Muscle of leg (tissue), 11 donors: ENCODE measurements around the gene TULP3. TPM values are rescaled to one million over a fixed set of nuclear protein-coding genes. Genes with fewer than 3 reads are reported as not detected.

Source experiments
- DNase-seq: peaks from one replicate; pipeline ENCODE4 v3.0.0; 2013
- H3K27ac ChIP-seq: one replicate; pipeline ENCODE4 v1.5.1; 2013; ENCODE audit warnings: mild to moderate bottlenecking, low read length, control low read depth
- H3K27me3 ChIP-seq: one replicate; pipeline ENCODE4 v1.6.1; 2013; ENCODE audit warnings: low read length; ENCODE audit not compliant: control insufficient read depth, insufficient read depth
- H3K36me3 ChIP-seq: one replicate; pipeline ENCODE4 v1.6.1; 2013; ENCODE audit warnings: low read length; ENCODE audit not compliant: control insufficient read depth, insufficient read depth
- H3K4me1 ChIP-seq: one replicate; pipeline ENCODE4 v1.6.1; 2013; ENCODE audit warnings: low read length; ENCODE audit not compliant: control insufficient read depth, insufficient read depth
- H3K4me3 ChIP-seq: one replicate; pipeline ENCODE4 v1.5.1; 2013; ENCODE audit warnings: low read length, control low read depth
- H3K9me3 ChIP-seq: replicated peaks from 2 replicates; pipeline ENCODE4 v1.6.1; 2013; ENCODE audit warnings: low read depth, low read length; ENCODE audit not compliant: control insufficient read depth
- WGBS: methylation state at CpG from one replicate; pipeline ENCODE4 v1.1.5; 2013; ENCODE audit warnings: missing lambda C conversion rate; ENCODE audit not compliant: insufficient coverage; 5-methylcytosine and 5-hydroxymethylcytosine counted together
- polyA plus RNA-seq, 8 donors: library from polyadenylated mRNA; unstranded; fragments of 120-200 nt; gene quantifications; one replicate each; pipeline versions ENCODE4 v1.2.1 to v1.2.3, GENCODE V29; 2013; ENCODE audit warnings: inconsistent platforms in 1 of 8, low replicate concordance in 1 of 8; ENCODE audit not compliant: insufficient read length in 8 of 8, insufficient read depth in 1 of 8
- total RNA-seq: library from RNA; stranded (reverse); fragments of 120-200 nt; gene quantifications from one replicate; pipeline ENCODE4 v1.2.4, GENCODE V29; 2013

The TULP3 gene
- total and polyA plus RNA-seq, 9 donors = 20.8 to 31.3 (median 28.1) TPM

- Histone ChIP-seq H3K4me3 (no peak overlapping the region), H3K27ac (peak overlapping the region; percentile 62), H3K27me3 (no peaks in the 10 kb centered on the region), H3K4me1 (peaks cover 20% of the 10 kb centered on the region), H3K36me3 (peaks cover 13% of the 10 kb centered on the region), H3K9me3 (no peaks in the 10 kb centered on the region)
- WGBS = 26% methylated on average over 21 of the region's 24 CpGs
- DNase-seq = peak; percentile 31
Measured at GRCh38 chr12:2944401-2945047, 53.8 kb downstream of the TULP3 start.

- H3K4me1 ChIP-seq = peaks cover 5% of the 10 kb centered on the region
- WGBS = 54% methylated on average over 2 of the region's 4 CpGs
- DNase-seq = no peak
- no peaks in the 10 kb centered on the region for H3K27me3 ChIP-seq
- no peaks in the 10 kb centered on the region for H3K36me3 ChIP-seq
- no peaks in the 10 kb centered on the region for H3K9me3 ChIP-seq
- no peak overlapping the region for H3K4me3 ChIP-seq
- no peak overlapping the region for H3K27ac ChIP-seq
Measured at GRCh38 chr12:2949411-2949810, 58.7 kb downstream of the TULP3 start.

- DNase-seq = no peak
- H3K9me3 ChIP-seq = no peaks in the 10 kb centered on the region
- H3K27ac ChIP-seq = no peak overlapping the region
- WGBS = 100% methylated on average over 1 of the region's 1 CpG
- H3K27me3 ChIP-seq = peaks cover 11% of the 10 kb centered on the region
- peaks cover 20% of the 10 kb centered on the region for H3K4me1 ChIP-seq
- no peaks in the 10 kb centered on the region for H3K36me3 ChIP-seq
- H3K4me3 ChIP-seq = no peak overlapping the region
Measured at GRCh38 chr12:2955888-2956287, 65.2 kb downstream of the TULP3 start.

GRCh38 chr12:2957816-2958431 lies 67.2 kb downstream of the TULP3 start:
- WGBS = 79% methylated on average over 7 of the region's 11 CpGs
- no peak for DNase-seq
- H3K36me3 ChIP-seq = no peaks in the 10 kb centered on the region
- peak overlapping the region; percentile 54 for H3K4me3 ChIP-seq
- peaks cover 11% of the 10 kb centered on the region for H3K27me3 ChIP-seq
- H3K9me3 ChIP-seq = no peaks in the 10 kb centered on the region
- H3K4me1 ChIP-seq = peaks cover 27% of the 10 kb centered on the region
- peak overlapping the region; percentile 82 for H3K27ac ChIP-seq

- DNase-seq = peak; percentile 52
- Histone ChIP-seq H3K27me3 (peaks cover 11% of the 10 kb centered on the region), H3K27ac (peak overlapping the region; percentile 82), H3K4me3 (peak overlapping the region; percentile 54), H3K9me3 (no peaks in the 10 kb centered on the region), H3K4me1 (peaks cover 34% of the 10 kb centered on the region), H3K36me3 (no peaks in the 10 kb centered on the region)
- 2% methylated on average over 45 of the region's 48 CpGs for WGBS
Measured at GRCh38 chr12:2958432-2959191, 67.9 kb downstream of the TULP3 start.

GRCh38 chr12:2959192-2959504 lies 68.5 kb downstream of the TULP3 start, which contains the start of gene TEAD4:
Gene TEAD4, plus strand, starts transcription at chr12:2959397.
- Histone ChIP-seq H3K4me1 (peaks cover 39% of the 10 kb centered on the region), H3K27ac (peak within 1 kb of the TSS; percentile 89), H3K9me3 (no peaks in the 10 kb centered on the region), H3K4me3 (peak within 1 kb of the TSS; percentile 70), H3K27me3 (peaks cover 11% of the 10 kb centered on the region), H3K36me3 (no peaks in the 10 kb centered on the region)
- DNase-seq = peak; percentile 77
- WGBS = 0% methylated on average over 23 of the region's 50 CpGs

- peak overlapping the region; percentile 89 for H3K27ac ChIP-seq
- 1% methylated on average over 104 of the region's 104 CpGs for WGBS
- DNase-seq = peak; percentile 56
Measured at GRCh38 chr12:2959505-2960389, 69.1 kb downstream of the TULP3 start.

GRCh38 chr12:2960390-2960956 lies 69.8 kb downstream of the TULP3 start:
- no peak for DNase-seq
- peaks cover 11% of the 10 kb centered on the region for H3K27me3 ChIP-seq

More at GRCh38 chr12:2959505-2960389, 69.1 kb downstream of the TULP3 start:
- H3K4me1 ChIP-seq = peaks cover 43% of the 10 kb centered on the region
- peak overlapping the region; percentile 70 for H3K4me3 ChIP-seq
- no peaks in the 10 kb centered on the region for H3K36me3 ChIP-seq
- H3K27me3 ChIP-seq = peaks cover 11% of the 10 kb centered on the region
- no peaks in the 10 kb centered on the region for H3K9me3 ChIP-seq

GRCh38 chr12:2960996-2961616 lies 70.4 kb downstream of the TULP3 start:
- no peaks in the 10 kb centered on the region for H3K9me3 ChIP-seq
- peaks cover under 1% of the 10 kb centered on the region for H3K36me3 ChIP-seq
- H3K27me3 ChIP-seq = peaks cover 11% of the 10 kb centered on the region
- 51% methylated on average over 4 of the region's 10 CpGs for WGBS
- H3K27ac ChIP-seq = peak overlapping the region; percentile 89
- no peak for DNase-seq
- H3K4me1 ChIP-seq = peaks cover 43% of the 10 kb centered on the region
- H3K4me3 ChIP-seq = peak overlapping the region; percentile 70

More at GRCh38 chr12:2960390-2960956, 69.8 kb downstream of the TULP3 start:
- H3K4me3 ChIP-seq = peak overlapping the region; percentile 70
- H3K27ac ChIP-seq = peak overlapping the region; percentile 89
- no peaks in the 10 kb centered on the region for H3K36me3 ChIP-seq
- WGBS = 18% methylated on average over 15 of the region's 18 CpGs
- H3K4me1 ChIP-seq = peaks cover 43% of the 10 kb centered on the region
- H3K9me3 ChIP-seq = no peaks in the 10 kb centered on the region
